Bronchial epithelial cell (primary cell): ENCODE measurements around the gene CASQ1. TPM values are rescaled to one million over a fixed set of nuclear protein-coding genes. Genes with fewer than 3 reads are reported as not detected.

Experiments used
- DNase-seq: peaks from one replicate; pipeline ENCODE4 v3.0.0-alpha.2; 2010; ENCODE audit warnings: low read depth
- FAIRE-seq: peaks from 2 replicates; lab custom pipeline; 2011; peaks lifted over from hg19 to GRCh38; lab: Jason Lieb, UNC
- H3K27me3 ChIP-seq: 2 replicates; pipeline ENCODE4 v1.5.1; 2011; ENCODE audit warnings: low read length; ENCODE audit not compliant: control insufficient read depth, insufficient read depth
- H3K36me3 ChIP-seq: 2 replicates; pipeline ENCODE4 v1.5.1; 2011; ENCODE audit warnings: low read length; ENCODE audit not compliant: control insufficient read depth, insufficient read depth
- H3K4me3 ChIP-seq: 2 replicates; pipeline ENCODE4 v1.5.1; 2011; ENCODE audit warnings: mild to moderate bottlenecking, low read depth, low read length, control low read depth
- CTCF ChIP-seq: IDR thresholded peaks from 2 replicates; pipeline ENCODE4 v1.5.1; 2011; ENCODE audit warnings: mild to moderate bottlenecking, moderate library complexity, low read length, control low read depth, inconsistent platforms; ENCODE audit not compliant: insufficient read depth, severe bottlenecking
- total RNA-seq: library from RNA; depleted of rRNA; stranded (reverse); fragments of >200 nt; gene quantifications from 2 replicates; pipeline ENCODE4 v1.2.1, GENCODE V29; 2014

Gene CASQ1
- total RNA-seq, 1 donor from 2014 or later, result not detected

- H3K36me3 ChIP-seq, result no peaks in the 10 kb centered on the region
- DNase-seq (no peak), FAIRE-seq (no peak)
- peaks cover 3% of the 10 kb centered on the region for H3K27me3 ChIP-seq
- H3K4me3 ChIP-seq, result no peak overlapping the region
- no peak for TF ChIP-seq CTCF
Measured at GRCh38 chr1:160164121-160164520, 26.3 kb upstream of the CASQ1 start.

GRCh38 chr1:160166166-160166868 is 24.1 kb upstream of the CASQ1 start:
- TF ChIP-seq CTCF, result no peak
- DNase-seq, result no peak

GRCh38 chr1:160167056-160167455 is 23.3 kb upstream of the CASQ1 start:
- FAIRE-seq (no peak), DNase-seq (no peak)
- Histone ChIP-seq H3K36me3 (no peaks in the 10 kb centered on the region), H3K4me3 (no peak overlapping the region), H3K27me3 (peaks cover 5% of the 10 kb centered on the region)
- TF ChIP-seq CTCF, result no peak

More at GRCh38 chr1:160166166-160166868, 24.1 kb upstream of the CASQ1 start:
- FAIRE-seq, result no peak
- H3K36me3 ChIP-seq, result no peaks in the 10 kb centered on the region
- no peak overlapping the region for H3K4me3 ChIP-seq
- peaks cover 5% of the 10 kb centered on the region for H3K27me3 ChIP-seq

GRCh38 chr1:160167580-160167979 is 22.8 kb upstream of the CASQ1 start:
- DNase-seq, result no peak
- no peak overlapping the region for H3K4me3 ChIP-seq
- peak; percentile 2 for TF ChIP-seq CTCF
- H3K27me3 ChIP-seq, result peaks cover 5% of the 10 kb centered on the region
- peak; percentile 23 for FAIRE-seq
- H3K36me3 ChIP-seq, result no peaks in the 10 kb centered on the region

GRCh38 chr1:160168016-160168415 is 22.4 kb upstream of the CASQ1 start:
- H3K27me3 ChIP-seq, result peaks cover 5% of the 10 kb centered on the region
- TF ChIP-seq CTCF, result no peak
- DNase-seq (no peak), FAIRE-seq (no peak)
- H3K36me3 ChIP-seq, result no peaks in the 10 kb centered on the region
- H3K4me3 ChIP-seq, result no peak overlapping the region
